ENCODE results near the gene EEIG1.

EEIG1 gene

GRCh38 chr9:128001151-128001778 is 20.5 kb upstream of the EEIG1 start:
- DNase-seq (ENCODE audit: low read depth in 3 of 3) = no peak

- DNase-seq (ENCODE audit: low read depth in 3 of 3) = no peak
These were observed 18.7 kb upstream of the EEIG1 start for GRCh38 chr9:127999461-127999860.

GRCh38 chr9:127993721-127994120 is 12.9 kb upstream of the EEIG1 start:
- DNase-seq (ENCODE audit: low read depth in 3 of 3) = no peak

- DNase-seq (ENCODE audit: low read depth in 3 of 3) = no peak
These were observed 11.0 kb upstream of the EEIG1 start for GRCh38 chr9:127991757-127992274.

- no peak for DNase-seq (ENCODE audit: low read depth in 3 of 3)
These were observed 10.4 kb upstream of the EEIG1 start for GRCh38 chr9:127991017-127991756.

- DNase-seq (ENCODE audit: low read depth in 3 of 3) = no peak
These were observed 9.8 kb upstream of the EEIG1 start for GRCh38 chr9:127990554-127990953.

- DNase-seq (ENCODE audit: low read depth in 3 of 3) = no peak
These were observed 8.3 kb upstream of the EEIG1 start for GRCh38 chr9:127989094-127989493.

- no peak for DNase-seq (ENCODE audit: low read depth in 3 of 3)
These were observed 6.4 kb upstream of the EEIG1 start for GRCh38 chr9:127987103-127987614.

- DNase-seq (ENCODE audit: low read depth in 3 of 3) = no peak
These were observed 4.2 kb upstream of the EEIG1 start for GRCh38 chr9:127985011-127985410.

GRCh38 chr9:127983847-127984289 is 3.1 kb upstream of the EEIG1 start:
- no peak for DNase-seq (ENCODE audit: low read depth in 3 of 3)

GRCh38 chr9:127982912-127983311 is 2.1 kb upstream of the EEIG1 start:
- no peak for DNase-seq (ENCODE audit: low read depth in 3 of 3)

- DNase-seq (ENCODE audit: low read depth in 3 of 3) = no peak
These were observed 851 bp upstream of the EEIG1 start for GRCh38 chr9:127981559-127982121.

- peak in 1 of 3 experiments; percentile 37 for DNase-seq (ENCODE audit: low read depth in 3 of 3)
These were observed 606 bp downstream of the EEIG1 start for GRCh38 chr9:127980060-127980705.

- DNase-seq (ENCODE audit: low read depth in 3 of 3) = no peak
These were observed 1.3 kb downstream of the EEIG1 start for GRCh38 chr9:127979333-127980059.

- no peak for DNase-seq (ENCODE audit: low read depth in 3 of 3)
These were observed 1.8 kb downstream of the EEIG1 start for GRCh38 chr9:127979015-127979332.

- DNase-seq (ENCODE audit: low read depth in 3 of 3) = no peak
These were observed 2.7 kb downstream of the EEIG1 start for GRCh38 chr9:127977884-127978647.

- no peak for DNase-seq (ENCODE audit: low read depth in 3 of 3)
These were observed 3.5 kb downstream of the EEIG1 start for GRCh38 chr9:127977009-127977883.

GRCh38 chr9:127976498-127976897 is 4.3 kb downstream of the EEIG1 start:
- DNase-seq (ENCODE audit: low read depth in 3 of 3) = no peak

GRCh38 chr9:127975376-127976315 is 5.1 kb downstream of the EEIG1 start:
- DNase-seq (ENCODE audit: low read depth in 3 of 3) = no peak
